Rectal smooth muscle tissue (tissue), 1 donor: Measurements from ENCODE around the gene MGRN1.

Experiments used
- H3K27ac ChIP-seq: one replicate; pipeline ENCODE4 v1.7.0; 2013; ENCODE audit warnings: low read depth, low read length, inconsistent platforms
- H3K27me3 ChIP-seq: one replicate; pipeline ENCODE4 v1.7.0; 2013; ENCODE audit warnings: low read length; ENCODE audit not compliant: control insufficient read depth, insufficient read depth
- H3K36me3 ChIP-seq: one replicate; pipeline ENCODE4 v1.7.0; 2013; ENCODE audit warnings: low read length; ENCODE audit not compliant: control insufficient read depth, insufficient read depth
- H3K4me1 ChIP-seq: one replicate; pipeline ENCODE4 v1.7.0; 2013; ENCODE audit warnings: low read length; ENCODE audit not compliant: control insufficient read depth, insufficient read depth
- H3K4me3 ChIP-seq: one replicate; pipeline ENCODE4 v1.7.0; 2013; ENCODE audit warnings: low read length
- H3K9ac ChIP-seq: one replicate; pipeline ENCODE4 v1.7.0; 2013; ENCODE audit warnings: low read length

MGRN1 gene

DNA sequence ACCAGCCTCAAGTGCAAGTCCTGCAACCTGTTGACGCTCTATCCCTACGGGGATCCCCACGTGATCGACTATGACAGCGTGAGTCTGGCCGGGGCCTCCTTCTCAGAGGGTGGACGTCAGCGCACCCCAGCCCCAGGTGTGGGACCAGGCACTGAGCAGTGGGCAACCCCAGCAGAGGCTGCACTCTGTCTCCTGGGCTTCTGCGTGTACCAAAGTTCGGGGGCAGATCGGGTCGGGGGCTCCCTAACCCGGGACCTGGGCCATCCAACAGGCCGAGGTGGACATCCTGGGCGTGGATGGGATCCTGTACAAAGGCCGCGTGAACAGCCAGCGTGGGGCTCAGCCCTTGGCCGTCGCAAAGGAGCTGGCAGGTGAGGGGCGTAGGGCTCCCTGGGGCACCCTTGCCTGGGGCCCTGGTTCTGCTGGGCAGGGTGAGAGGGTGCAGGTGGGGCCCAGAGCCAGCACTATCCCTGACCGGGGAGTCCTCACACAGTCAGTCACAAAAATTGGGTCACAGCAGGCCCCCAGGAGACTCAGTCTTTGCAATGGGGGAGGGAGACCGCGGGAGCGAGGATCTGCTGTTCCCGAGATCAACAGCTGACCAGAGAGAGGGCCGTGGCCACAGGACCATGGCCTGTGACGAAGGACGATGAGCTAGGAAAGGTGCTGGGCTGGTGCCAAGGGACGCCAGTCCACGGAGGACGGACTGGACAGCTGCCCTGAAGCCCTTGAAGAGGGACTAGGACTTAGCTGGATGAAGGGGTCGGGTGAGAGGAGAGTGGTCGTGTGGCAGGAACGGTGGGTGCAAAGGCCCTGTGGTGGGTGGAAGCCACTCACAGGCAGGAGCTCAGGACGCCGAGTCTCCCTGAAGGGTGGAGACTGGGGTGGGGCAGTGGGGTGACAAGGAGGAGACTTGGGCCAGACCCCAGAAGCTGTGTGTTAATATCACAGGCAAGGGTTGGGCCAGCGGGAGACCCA lies 29.9 kb upstream of the MGRN1 start:
- Histone ChIP-seq H3K4me3 (no peak overlapping the region), H3K9ac (no peak overlapping the region), H3K36me3 (no peaks in the 10 kb centered on the region), H3K27ac (no peak overlapping the region), H3K4me1 (no peaks in the 10 kb centered on the region), H3K27me3 (no peaks in the 10 kb centered on the region)

DNA sequence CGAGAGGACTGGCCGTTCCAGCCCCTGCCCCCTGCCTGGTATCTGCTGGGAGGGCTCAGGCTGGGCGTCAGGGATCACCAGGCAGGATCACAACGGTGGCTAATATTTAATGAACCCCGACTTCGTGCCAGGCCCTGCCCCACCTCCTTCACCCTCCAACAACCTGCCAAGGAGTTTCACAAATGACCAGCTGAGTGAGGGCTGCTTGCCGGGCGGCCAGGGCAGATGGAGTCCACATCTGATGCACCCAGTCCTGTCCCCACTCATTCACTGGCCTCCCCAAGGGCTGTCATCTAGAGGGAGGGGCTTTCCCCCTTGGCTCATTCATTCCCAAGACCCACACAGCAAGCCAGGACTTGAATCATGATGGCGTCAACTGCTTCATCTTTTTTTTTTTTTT lies 27.5 kb upstream of the MGRN1 start:
- H3K27ac ChIP-seq = no peak overlapping the region
- peaks cover 7% of the 10 kb centered on the region for H3K4me1 ChIP-seq
- no peaks in the 10 kb centered on the region for H3K27me3 ChIP-seq
- H3K36me3 ChIP-seq = no peaks in the 10 kb centered on the region
- no peak overlapping the region for H3K4me3 ChIP-seq
- H3K9ac ChIP-seq = no peak overlapping the region

DNA sequence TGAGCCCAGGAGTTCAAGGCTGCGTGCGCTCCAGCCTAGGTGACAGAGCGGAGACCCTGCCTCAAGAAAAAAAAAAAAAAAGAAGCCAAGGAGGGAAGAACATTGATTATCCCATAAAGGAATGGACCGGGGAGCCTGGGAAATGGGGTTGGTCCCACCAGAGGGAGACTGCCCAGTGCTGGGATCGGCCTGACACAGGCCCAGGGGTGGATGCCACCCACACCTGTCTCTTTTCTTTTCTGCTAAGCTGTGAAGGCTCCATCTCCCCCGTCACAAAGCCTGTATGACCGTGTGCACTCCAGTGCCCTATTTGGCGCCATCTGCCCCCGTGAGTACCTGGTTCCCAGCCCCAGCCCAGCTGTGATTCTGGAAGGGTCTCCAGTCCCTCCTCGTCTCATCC lies 25.6 kb upstream of the MGRN1 start:
- H3K27me3 ChIP-seq = no peaks in the 10 kb centered on the region
- H3K4me1 ChIP-seq = peaks cover 7% of the 10 kb centered on the region
- no peak overlapping the region for H3K4me3 ChIP-seq
- no peak overlapping the region for H3K27ac ChIP-seq
- H3K9ac ChIP-seq = no peak overlapping the region
- H3K36me3 ChIP-seq = no peaks in the 10 kb centered on the region

GRCh38 chr16:4599545-4599944 lies 25.1 kb upstream of the MGRN1 start:
- no peaks in the 10 kb centered on the region for H3K36me3 ChIP-seq
- H3K9ac ChIP-seq = no peak overlapping the region
- H3K4me3 ChIP-seq = no peak overlapping the region

DNA sequence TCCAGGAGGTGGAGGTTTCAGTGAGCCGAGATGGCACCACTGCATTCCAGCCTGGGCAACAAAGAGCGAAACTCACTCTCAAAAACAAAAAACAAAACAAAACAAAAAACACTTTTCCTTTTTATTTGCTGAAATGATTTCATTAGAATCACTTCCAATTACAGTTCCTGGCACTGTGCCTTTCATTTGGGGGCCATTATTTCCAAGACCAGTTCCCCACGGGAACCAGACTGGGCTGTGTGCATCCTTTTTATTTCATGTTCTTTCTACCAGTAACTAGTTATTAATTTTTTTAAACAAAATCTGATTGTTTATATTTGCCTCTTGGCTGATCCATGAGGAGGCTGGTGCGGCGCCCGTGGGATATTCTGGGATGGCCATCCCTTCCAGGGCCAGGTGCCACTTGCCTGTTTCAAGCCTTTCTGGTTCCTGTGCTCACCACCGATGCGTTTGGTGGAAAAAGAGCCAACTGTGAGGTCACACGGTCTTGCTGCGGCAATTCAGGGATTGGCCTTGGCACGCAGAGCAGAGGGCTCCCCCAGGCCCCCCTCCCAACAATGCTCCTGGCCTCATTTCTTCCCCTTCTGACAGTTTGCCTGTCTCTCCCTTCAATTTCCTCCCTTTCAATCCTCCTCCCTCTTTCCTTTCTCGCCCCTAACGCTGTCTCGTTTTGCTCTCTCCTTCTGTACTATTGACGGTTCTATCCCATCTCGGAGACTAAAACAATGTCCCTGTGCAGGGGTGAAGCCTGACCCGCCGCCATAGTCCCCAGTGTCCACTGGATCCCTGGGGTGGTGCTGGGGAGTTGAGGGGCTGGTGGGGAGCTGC lies 23.4 kb upstream of the MGRN1 start:
- H3K9ac ChIP-seq = no peak overlapping the region
- no peaks in the 10 kb centered on the region for H3K36me3 ChIP-seq
- no peaks in the 10 kb centered on the region for H3K27me3 ChIP-seq
- peaks cover 7% of the 10 kb centered on the region for H3K4me1 ChIP-seq
- no peak overlapping the region for H3K4me3 ChIP-seq
- H3K27ac ChIP-seq = no peak overlapping the region

More at GRCh38 chr16:4599545-4599944, 25.1 kb upstream of the MGRN1 start:
- Histone ChIP-seq H3K27ac (no peak overlapping the region), H3K27me3 (no peaks in the 10 kb centered on the region), H3K4me1 (peaks cover 7% of the 10 kb centered on the region)

DNA sequence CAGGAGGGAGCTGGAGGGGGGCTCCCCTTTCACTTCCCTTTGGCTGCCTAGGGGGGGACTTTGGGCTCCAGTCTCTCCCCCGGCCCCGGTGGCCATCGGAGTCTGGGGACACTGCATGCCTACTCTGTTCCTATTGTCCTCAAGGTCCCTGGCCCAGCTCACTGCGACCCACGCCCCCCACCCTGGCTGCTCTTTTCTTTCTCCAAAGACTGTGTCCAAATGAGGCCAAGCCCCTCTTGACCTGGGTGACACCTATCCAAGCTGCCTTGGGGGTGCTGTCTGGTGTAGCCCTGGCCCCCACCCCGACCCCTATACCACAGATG lies 22.8 kb upstream of the MGRN1 start:
- Histone ChIP-seq H3K4me3 (no peak overlapping the region), H3K4me1 (peaks cover 7% of the 10 kb centered on the region), H3K27ac (no peak overlapping the region), H3K36me3 (no peaks in the 10 kb centered on the region), H3K27me3 (no peaks in the 10 kb centered on the region), H3K9ac (no peak overlapping the region)

DNA sequence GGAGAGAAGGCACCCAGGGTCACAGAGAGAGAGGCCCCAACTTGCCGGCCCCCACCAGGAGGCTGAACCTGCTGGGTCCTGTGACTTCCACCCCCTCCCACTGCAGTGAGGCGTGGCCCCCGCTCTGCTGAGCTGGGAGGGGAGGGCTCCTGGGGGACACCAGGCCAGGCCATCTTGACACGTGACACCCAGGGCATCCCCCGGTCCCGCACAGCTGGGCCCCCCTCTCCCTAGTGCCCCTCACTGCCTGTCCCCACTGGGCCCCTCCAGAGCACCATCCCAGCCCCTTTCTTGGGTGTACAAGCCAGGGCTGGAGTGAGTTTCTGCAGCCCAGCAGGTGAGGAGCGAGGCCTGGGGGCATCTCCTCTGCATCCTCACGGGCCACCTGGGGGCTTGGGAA lies 22.3 kb upstream of the MGRN1 start:
- Histone ChIP-seq H3K36me3 (no peaks in the 10 kb centered on the region), H3K9ac (no peak overlapping the region), H3K27me3 (no peaks in the 10 kb centered on the region), H3K4me1 (peaks cover 7% of the 10 kb centered on the region), H3K27ac (no peak overlapping the region), H3K4me3 (no peak overlapping the region)

- Histone ChIP-seq H3K9ac (no peak overlapping the region), H3K4me3 (no peak overlapping the region), H3K36me3 (peaks cover 2% of the 10 kb centered on the region), H3K4me1 (peaks cover 7% of the 10 kb centered on the region), H3K27me3 (no peaks in the 10 kb centered on the region), H3K27ac (no peak overlapping the region)
These were observed 20.9 kb upstream of the MGRN1 start for GRCh38 chr16:4603624-4604170.

DNA sequence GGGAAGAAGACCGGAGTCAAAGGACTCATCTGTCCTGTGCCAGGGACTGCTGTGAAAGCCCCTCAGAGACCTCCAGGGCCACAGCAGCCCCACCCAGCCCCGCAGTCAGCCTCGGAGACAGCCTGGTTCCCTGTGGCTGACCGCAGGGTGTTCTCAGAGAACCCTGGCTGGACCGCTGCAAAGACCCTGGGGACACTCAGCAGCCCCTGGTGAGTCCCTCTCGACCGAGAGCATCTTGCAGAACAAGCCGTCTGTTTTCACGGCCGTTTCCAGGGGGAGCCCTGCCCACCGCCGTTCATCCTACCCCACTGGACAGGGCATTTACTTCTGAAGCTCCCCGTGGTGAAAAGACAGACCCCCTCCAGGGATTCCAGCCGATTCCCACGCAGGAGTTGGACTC lies 20.2 kb upstream of the MGRN1 start:
- H3K4me1 ChIP-seq = peaks cover 7% of the 10 kb centered on the region
- no peak overlapping the region for H3K4me3 ChIP-seq
- no peak overlapping the region for H3K9ac ChIP-seq
- peaks cover 2% of the 10 kb centered on the region for H3K36me3 ChIP-seq
- H3K27me3 ChIP-seq = no peaks in the 10 kb centered on the region
- no peak overlapping the region for H3K27ac ChIP-seq

- Histone ChIP-seq H3K27ac (no peak overlapping the region), H3K4me1 (peaks cover 6% of the 10 kb centered on the region), H3K9ac (no peak overlapping the region), H3K27me3 (no peaks in the 10 kb centered on the region), H3K36me3 (peaks cover 2% of the 10 kb centered on the region), H3K4me3 (no peak overlapping the region)
These were observed 18.3 kb upstream of the MGRN1 start for GRCh38 chr16:4606354-4606753.

- Histone ChIP-seq H3K27me3 (no peaks in the 10 kb centered on the region), H3K9ac (no peak overlapping the region), H3K4me3 (no peak overlapping the region), H3K36me3 (peaks cover 2% of the 10 kb centered on the region), H3K4me1 (peaks cover 7% of the 10 kb centered on the region), H3K27ac (no peak overlapping the region)
These were observed 16.6 kb upstream of the MGRN1 start for GRCh38 chr16:4607841-4608703.

- peaks cover 12% of the 10 kb centered on the region for H3K4me1 ChIP-seq
- H3K9ac ChIP-seq = no peak overlapping the region
- no peaks in the 10 kb centered on the region for H3K27me3 ChIP-seq
- H3K27ac ChIP-seq = no peak overlapping the region
- H3K36me3 ChIP-seq = peaks cover 2% of the 10 kb centered on the region
- H3K4me3 ChIP-seq = no peak overlapping the region
These were observed 16.0 kb upstream of the MGRN1 start for GRCh38 chr16:4608704-4608980.
